ENCODE measurements around the gene RASAL3.

The RASAL3 gene

DNA sequence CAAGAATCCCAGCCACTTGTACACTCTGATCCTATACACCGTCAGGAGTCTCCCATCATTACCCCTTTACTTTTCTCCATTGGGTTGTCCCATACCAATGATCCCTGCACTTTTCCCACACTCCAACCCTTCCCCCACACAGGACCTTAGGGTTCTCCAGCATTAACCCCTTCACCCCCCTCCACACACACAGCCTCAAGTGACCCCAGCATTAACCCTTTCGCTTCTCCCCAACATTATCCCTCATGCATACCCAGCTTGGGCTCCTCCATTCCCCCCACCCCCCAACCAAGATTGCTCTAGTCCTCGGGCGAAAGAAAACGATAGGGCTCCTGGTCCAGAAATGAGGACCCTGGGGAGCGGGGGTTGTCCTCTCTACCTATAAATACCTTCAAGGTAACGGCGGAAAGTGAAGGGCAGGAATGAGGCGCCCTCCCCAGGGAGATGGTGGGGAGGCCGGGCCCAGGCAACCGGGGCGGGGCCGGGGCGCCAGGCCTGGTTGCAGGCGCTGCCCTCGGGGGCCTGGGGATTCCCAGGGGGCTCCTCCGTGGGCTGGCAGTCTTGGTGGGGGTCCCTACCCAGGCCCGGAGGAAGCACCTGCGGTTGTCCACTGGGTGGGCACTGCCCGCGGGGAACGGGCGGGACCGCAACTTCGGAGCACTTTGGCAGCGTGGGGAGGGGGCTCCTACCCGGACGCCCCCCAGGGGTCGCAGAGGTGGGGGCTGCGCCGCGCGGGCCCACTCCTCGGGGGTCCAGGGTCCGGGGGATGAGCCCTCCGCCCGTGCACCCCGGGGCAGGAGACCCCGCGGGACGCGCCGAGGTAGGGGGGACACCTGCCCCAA is 15.3 kb downstream of the RASAL3 start:
- DNase-seq, result peak; percentile 35

- peak; percentile 50 for DNase-seq
Observed at GRCh38 chr19:15448044-15448777, 16.1 kb downstream of the RASAL3 start.

GRCh38 chr19:15447057-15447456 is 17.3 kb downstream of the RASAL3 start:
- DNase-seq, result no peak

GRCh38 chr19:15445807-15446376 is 18.5 kb downstream of the RASAL3 start:
- no peak for DNase-seq

DNA sequence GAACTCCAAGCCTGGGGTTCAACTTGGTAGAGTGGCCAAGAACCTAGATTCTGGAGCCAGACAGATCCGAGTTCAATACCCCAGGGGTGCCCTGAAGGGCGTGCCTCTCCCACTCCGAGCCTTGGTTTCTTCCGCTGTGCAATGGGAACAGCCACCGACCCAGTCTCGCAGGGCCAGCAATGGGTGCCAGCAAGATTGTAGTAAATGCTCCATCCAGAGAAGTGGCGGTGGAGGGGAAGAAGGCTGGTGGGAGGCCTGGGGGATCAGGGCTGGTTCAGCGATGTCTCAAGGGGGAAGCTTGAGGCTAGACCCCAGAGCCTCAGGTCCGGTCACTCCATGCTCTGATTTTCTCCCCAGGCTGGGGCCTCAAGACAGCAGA is 19.1 kb downstream of the RASAL3 start:
- no peak for DNase-seq

DNA sequence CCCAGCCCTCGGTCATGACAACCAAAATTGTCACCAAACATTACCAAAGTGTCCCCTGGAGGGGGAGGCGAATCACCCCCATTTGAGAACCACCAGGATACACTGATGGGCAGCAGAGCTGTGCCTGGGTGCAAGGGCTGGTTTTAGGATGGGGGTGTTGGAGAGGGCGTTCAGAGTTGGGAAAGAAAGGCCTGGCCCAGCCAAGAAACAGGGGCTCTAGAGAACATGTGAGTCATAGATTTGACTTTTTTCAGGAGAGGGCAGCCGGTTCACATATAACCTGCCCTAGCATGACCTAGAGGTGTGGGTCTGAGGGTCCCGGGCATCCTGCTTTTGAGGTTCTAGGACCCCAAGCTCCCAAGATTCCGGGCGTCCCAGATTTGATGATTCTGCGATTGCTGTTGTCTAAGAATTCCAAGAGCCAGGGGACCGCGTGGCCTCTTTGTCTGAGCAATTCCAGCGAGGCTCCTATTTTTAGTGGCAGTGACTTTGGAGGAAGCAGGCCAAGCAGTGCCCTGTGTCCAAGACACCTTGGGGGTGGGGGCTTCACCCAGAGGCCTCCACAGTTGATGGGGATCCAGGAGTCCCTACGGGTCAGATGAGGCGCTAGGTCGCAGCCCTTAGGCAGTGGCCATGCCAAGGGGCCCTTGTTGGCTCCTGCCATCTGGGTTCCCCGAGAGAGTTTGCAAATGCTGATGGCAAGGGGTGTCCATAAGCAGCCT is 19.7 kb downstream of the RASAL3 start:
- no peak for DNase-seq

GRCh38 chr19:15443838-15444237 is 20.5 kb downstream of the RASAL3 start:
- DNase-seq, result no peak

- DNase-seq, result no peak
Observed at GRCh38 chr19:15443325-15443724, 21.0 kb downstream of the RASAL3 start.

DNA sequence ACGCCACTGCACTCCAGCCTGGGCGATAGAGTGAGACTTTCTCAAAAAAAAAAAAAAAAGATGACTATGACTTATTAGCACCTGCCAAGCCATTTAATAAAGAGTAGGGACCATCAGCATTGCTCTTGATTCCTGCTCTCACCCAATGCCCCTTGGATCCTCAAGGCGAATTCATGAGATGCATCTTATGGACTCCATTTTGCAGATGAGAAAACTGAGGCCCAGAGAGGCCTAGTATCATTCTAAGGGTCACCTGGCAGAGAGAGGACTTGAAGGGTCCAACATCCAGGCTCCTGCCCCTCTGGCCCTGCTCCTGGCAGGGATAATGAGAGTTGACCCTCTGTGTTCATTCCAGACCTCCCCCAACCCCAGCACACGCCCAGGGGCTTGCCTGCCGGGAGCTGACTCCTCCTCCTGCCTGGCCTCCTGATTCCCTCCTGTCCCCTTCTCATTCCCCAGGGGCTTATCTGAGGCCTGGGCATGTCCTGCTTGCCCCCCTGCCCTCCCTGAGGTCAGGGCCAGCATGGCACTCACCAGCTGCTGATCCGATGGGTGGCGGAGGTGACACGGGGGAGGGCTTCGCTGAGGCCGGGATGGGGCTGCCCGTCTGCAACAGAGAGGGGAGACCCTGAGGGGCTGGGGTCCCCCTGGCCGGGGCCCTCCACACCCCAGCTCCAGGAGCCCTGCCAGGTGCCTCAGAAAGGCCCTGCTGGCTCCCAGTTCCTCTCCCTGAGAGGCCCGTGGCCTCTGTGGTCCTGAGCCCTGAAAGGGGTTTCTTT is 22.0 kb downstream of the RASAL3 start:
- no peak for DNase-seq

DNA sequence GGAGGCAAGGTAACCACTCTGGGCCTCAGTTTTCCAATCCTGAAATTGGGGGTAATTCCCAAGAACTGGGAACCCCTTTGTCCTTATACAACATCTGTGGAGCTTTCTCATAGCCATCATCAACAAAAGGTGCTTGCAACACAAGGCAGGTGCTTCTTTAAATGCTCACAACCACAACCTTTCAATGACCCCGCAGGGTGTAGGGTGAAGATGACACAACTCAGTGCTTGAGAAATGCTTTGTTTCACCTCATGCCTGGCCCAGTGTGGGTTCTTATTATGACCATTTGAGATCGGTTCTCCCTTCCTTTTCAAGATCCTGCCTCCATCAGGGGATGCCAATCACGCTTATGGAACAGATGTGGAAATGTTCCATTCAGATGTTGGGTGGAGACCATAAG is 23.0 kb downstream of the RASAL3 start:
- DNase-seq, result no peak

DNA sequence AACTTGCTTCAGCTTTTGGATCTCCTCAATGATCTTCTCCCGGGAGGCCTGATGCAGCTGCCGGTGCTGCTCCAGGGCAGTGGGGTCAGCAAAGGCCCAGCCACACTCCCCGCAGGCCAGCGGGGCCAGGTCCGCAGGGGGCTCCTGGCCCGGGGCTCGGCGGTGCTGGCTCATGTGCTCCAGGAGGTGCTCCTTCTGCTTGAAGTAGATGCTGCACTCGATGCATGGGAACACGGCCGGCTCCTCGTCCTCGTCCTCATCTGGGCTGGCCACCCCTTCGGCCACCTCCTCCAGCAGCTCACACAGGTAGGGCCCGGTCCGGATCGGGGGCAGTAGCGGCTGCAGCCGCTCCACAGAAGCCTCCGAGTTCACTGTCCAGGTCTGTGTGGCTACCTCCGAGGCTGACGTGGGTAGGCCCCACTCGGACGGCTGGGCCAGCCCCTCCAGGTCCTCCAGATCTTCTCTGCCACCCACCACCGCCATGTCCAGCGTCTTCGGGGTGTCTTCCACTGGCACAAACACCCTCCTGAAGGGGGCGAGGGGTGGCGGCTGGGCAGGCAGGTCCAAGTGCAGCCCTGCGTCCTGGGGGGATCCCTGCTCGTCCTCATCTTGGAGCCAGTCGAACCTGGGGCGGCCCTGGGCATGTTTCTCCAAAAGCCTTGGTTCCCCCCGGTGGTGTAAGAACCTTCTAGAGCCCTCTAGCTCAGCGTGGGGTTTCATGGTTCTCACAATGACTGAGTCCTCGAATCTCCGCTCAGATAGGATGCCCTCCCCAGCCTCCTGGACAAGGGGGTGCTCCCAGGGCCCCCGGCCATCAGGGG is 24.3 kb downstream of the RASAL3 start:
- no peak for DNase-seq

- no peak for DNase-seq
Observed at GRCh38 chr19:15439078-15439799, 25.1 kb downstream of the RASAL3 start.

GRCh38 chr19:15438577-15438976 is 25.8 kb downstream of the RASAL3 start:
- DNase-seq, result no peak

DNA sequence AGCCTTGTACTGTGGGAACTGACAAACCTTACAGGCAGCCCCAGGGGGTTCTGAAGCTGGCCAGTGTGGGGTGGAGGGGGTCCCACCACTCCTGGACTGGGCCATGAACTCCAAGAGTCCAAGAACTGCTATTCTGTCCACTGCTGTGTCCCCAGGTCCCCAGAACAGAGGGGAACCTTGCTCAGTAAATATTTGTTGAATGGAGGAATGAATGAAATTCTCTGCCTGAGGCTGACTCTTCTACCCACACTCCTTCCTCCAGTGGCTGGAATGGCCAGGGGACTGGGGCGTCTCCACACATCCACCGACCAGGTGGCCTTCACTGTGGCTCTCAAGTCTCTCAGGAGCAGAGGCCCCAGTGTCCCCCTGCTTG is 26.2 kb downstream of the RASAL3 start:
- DNase-seq, result peak; percentile 28

DNA sequence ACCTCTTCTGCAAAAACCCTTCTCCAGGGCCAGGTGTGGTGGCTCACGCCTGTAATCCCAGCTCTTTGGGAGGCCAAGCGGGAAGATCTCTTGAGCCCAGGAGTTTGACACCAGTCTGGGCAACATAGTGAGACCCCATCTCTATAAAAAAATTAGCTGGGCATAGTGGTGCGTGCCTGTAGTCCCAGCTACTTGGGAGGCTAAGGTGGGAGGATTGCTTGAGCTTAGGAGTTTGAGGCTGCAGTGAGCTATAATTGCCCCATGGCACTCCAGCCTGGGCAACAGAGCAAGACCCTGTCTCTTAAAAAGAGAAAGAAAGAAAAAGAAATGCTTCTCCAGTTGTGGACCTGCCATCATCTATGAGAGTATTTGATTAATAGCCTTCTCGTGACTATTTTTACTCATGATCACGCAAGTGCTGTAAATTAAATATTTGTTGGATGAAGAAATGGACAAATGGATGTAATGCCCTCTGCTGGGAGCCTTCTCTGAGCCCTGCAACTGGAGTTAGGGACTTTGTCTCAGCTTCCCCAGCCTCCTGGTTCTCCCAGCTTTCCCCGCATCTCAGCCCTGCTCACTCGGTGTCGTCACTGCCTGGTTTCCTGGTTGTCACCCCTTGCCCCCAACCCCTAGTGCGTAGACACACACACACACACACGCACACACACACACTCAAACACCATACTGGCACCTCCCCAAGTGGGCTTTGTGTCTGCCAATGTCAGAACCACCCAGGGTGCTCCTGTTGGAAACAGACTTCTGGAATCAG is 26.8 kb downstream of the RASAL3 start:
- DNase-seq, result peak; percentile 60

DNA sequence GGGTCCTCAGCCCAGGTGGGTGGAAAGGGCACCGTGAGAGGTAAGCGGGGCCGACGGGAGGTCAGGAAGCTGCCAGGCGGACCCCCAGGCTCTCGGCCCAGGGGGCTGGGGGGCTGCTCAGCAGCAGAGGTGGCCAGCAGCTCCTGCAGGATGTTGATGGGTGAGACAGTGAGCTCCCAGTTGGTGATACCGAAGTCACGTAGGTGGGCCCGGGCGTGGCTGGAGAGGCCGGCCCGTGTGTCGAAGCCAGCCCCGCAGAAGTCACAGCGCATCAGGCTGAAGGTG is 27.6 kb downstream of the RASAL3 start:
- DNase-seq, result no peak

DNA sequence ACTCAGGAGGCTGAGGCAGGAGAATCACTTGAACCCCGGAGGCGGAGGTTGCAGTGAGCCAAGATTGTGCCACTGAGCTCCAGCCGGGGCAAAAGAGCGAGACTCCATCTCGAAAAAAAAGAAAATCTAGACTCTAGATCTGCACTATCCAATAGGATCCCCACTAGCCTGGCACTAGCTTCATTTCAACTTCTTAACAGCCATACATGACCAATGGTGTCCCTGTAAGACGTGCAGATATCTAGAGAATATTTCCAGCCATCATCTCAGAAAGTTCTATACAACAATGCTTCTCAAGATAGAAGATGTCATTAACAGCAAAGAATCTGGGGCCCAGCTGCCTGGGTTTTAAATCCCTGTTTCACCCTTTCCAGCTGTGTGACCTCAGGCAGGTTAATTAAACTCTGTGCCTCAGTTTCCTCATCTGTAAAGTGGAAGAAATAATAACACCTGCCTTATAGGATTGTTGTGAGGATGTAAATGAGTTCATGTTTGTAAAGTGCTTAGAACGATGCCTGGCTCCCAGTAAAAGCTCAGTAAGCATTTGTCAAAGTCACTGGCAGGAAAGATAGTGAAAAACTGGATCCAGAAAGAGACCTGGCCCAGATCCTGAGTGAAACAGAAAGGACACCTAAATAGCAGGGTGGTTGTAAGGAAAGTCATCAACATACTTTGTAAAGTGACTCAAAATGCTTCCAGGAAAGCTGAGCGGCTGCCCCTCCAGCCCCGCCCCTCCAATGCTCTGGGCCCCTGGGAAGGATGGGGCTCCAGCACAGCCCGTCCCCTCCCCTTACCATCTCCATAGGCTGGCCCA is 28.1 kb downstream of the RASAL3 start:
- no peak for DNase-seq

- DNase-seq, result no peak
Observed at GRCh38 chr19:15433519-15434069, 30.8 kb downstream of the RASAL3 start.
